ENCODE data around the gene GLRX.

DNA sequence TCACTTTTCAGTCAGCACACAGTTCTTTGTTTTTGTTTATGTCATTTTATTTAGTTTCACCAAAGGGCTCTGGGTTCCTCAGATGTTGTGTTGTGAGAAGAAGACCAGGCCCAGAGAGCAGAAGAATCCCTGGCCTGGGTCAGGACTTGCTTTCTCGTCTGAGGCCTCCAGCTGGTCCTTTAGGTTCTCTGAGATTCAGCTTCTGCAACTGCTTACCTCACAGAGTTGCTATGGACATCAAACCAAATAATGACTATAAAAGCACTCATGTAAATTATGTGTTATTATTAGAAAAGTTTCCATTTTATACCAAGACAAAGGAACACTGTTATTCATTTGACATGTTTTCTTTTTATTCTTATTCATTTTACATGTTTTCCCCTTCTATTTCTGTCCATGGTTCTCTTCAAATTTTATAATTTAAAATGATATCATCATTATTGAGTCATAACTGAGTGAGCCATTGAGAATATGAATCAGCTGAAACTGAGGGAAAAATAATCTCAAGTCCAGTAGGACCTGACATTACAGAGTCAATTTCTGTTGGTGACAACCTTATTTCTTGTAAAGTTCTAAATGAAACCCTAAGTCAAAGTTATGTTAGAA, 44.0 kb upstream of the GLRX start:
- TF ChIP-seq POLR2AphosphoS5 (IDR thresholded peaks at IDR 0.05), result no peak
- TF ChIP-seq, protein P1, sequence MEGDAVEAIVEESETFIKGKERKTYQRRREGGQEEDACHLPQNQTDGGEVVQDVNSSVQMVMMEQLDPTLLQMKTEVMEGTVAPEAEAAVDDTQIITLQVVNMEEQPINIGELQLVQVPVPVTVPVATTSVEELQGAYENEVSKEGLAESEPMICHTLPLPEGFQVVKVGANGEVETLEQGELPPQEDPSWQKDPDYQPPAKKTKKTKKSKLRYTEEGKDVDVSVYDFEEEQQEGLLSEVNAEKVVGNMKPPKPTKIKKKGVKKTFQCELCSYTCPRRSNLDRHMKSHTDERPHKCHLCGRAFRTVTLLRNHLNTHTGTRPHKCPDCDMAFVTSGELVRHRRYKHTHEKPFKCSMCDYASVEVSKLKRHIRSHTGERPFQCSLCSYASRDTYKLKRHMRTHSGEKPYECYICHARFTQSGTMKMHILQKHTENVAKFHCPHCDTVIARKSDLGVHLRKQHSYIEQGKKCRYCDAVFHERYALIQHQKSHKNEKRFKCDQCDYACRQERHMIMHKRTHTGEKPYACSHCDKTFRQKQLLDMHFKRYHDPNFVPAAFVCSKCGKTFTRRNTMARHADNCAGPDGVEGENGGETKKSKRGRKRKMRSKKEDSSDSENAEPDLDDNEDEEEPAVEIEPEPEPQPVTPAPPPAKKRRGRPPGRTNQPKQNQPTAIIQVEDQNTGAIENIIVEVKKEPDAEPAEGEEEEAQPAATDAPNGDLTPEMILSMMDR (IDR thresholded peaks at IDR 0.05), result no peak
- no peak for TF ChIP-seq POLR2A (IDR thresholded peaks at IDR 0.05)

All from gastroesophageal sphincter (tissue), 3 donors.